Measurements from ENCODE around the gene ADGRF1. TPM values are rescaled to one million over a fixed set of nuclear protein-coding genes. Genes with fewer than 3 reads are reported as not detected.

The ADGRF1 gene
- total and polyA plus RNA-seq, 8 donors = 0.08 to 1.7 (median 0.45) TPM

GRCh38 chr6:47019941-47020340 is 22.2 kb downstream of the ADGRF1 start:
- ATAC-seq = no peak
- no peak for TF ChIP-seq CTCF (IDR thresholded peaks at IDR 0.05)
- H3K9me3 ChIP-seq = no peaks in the 10 kb centered on the region
- H3K36me3 ChIP-seq = no peaks in the 10 kb centered on the region
- H3K4me1 ChIP-seq = no peaks in the 10 kb centered on the region
- FAIRE-seq = no peak
- H3K4me3 ChIP-seq = no peak overlapping the region
- intact Hi-C loops (cut with DNase I) = no loop called here
- DNase-seq = no peak
- 83 to 91% methylated on average over 5 of the region's 5 CpGs for WGBS, 2 donors
- H3K27me3 ChIP-seq = no peaks in the 10 kb centered on the region
- no peak overlapping the region for H3K27ac ChIP-seq

- 87 to 88% methylated on average over 2 of the region's 2 CpGs for WGBS, 2 donors
- ATAC-seq (no peak), DNase-seq (no peak), FAIRE-seq (no peak)
- H3K4me1 ChIP-seq = no peaks in the 10 kb centered on the region
- intact Hi-C loops (cut with DNase I) = no loop called here
- no peak overlapping the region for H3K27ac ChIP-seq
- no peaks in the 10 kb centered on the region for H3K36me3 ChIP-seq
- H3K27me3 ChIP-seq = no peaks in the 10 kb centered on the region
- H3K4me3 ChIP-seq = no peak overlapping the region
- no peaks in the 10 kb centered on the region for H3K9me3 ChIP-seq
- TF ChIP-seq CTCF (IDR thresholded peaks at IDR 0.05) = no peak
Observed at GRCh38 chr6:47016909-47017308, 25.2 kb downstream of the ADGRF1 start.

- intact Hi-C loops (cut with DNase I) = no loop called here
- Histone ChIP-seq H3K4me1 (no peaks in the 10 kb centered on the region), H3K4me3 (no peak overlapping the region), H3K9me3 (no peaks in the 10 kb centered on the region), H3K27ac (no peak overlapping the region), H3K36me3 (no peaks in the 10 kb centered on the region), H3K27me3 (no peaks in the 10 kb centered on the region)
- ATAC-seq (no peak), DNase-seq (no peak), FAIRE-seq (no peak)
- TF ChIP-seq CTCF (IDR thresholded peaks at IDR 0.05) = no peak
- 63 to 71% methylated on average over 4 of the region's 4 CpGs for WGBS, 2 donors
Observed at GRCh38 chr6:47016261-47016660, 25.9 kb downstream of the ADGRF1 start.

DNA sequence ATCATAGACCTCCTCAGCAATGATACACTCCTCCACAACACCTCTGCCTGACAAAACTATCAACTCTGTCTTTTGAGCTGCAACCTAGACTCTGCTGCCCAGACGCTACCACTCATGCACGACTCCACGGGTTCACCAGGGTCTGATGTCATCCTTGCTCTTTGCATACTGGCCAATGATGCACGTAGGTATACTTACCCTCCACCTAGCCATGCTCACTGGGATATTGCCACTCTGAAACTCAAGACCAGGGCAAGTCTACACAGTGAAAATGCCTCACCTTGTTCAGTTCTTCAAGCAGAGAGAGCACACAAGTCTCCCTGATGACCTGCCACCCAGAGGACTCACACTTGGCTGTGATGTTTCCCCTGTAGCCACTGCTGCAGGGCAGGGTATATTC is 27.7 kb downstream of the ADGRF1 start:
- intact Hi-C loops (cut with DNase I) = no loop called here
- no peak overlapping the region for H3K4me3 ChIP-seq
- no peaks in the 10 kb centered on the region for H3K9me3 ChIP-seq
- no peaks in the 10 kb centered on the region for H3K27me3 ChIP-seq
- ATAC-seq (no peak), DNase-seq (no peak), FAIRE-seq (no peak)
- TF ChIP-seq CTCF (IDR thresholded peaks at IDR 0.05) = no peak
- no peak overlapping the region for H3K27ac ChIP-seq
- H3K4me1 ChIP-seq = no peaks in the 10 kb centered on the region
- no peaks in the 10 kb centered on the region for H3K36me3 ChIP-seq
- WGBS, 2 donors = 77 to 91% methylated on average over 4 of the region's 4 CpGs

GRCh38 chr6:47009583-47009982 is 32.5 kb downstream of the ADGRF1 start:
- no peak for TF ChIP-seq CTCF (IDR thresholded peaks at IDR 0.05)
- H3K9me3 ChIP-seq = no peaks in the 10 kb centered on the region
- no peak overlapping the region for H3K27ac ChIP-seq
- H3K27me3 ChIP-seq = no peaks in the 10 kb centered on the region
- DNase-seq = no peak
- 64 to 74% methylated on average over 7 of the region's 7 CpGs for WGBS, 2 donors
- H3K4me1 ChIP-seq = no peaks in the 10 kb centered on the region
- FAIRE-seq = no peak
- ATAC-seq = no peak
- H3K4me3 ChIP-seq = no peak overlapping the region
- intact Hi-C loops (cut with DNase I) = no loop called here
- H3K36me3 ChIP-seq = no peaks in the 10 kb centered on the region

All from pancreas (tissue), 10 donors.